GM11168 (cell line): Measurements from ENCODE around the gene TFB1M.

ENCODE experiments used
- in situ Hi-C: fragments of 300-500 bp; cut with MboI; formaldehyde crosslinking; loops from one replicate; pipeline ENCODE4 v1.12.0; 2022; ENCODE audit warnings: low sequenced_read_pairs; ENCODE audit not compliant: unreplicated experiment

Gene TFB1M

GRCh38 chr6:155310596-155310995 is 3.7 kb downstream of the TFB1M start:
- in situ Hi-C loops: no loop called here

GRCh38 chr6:155309150-155309549 is 5.1 kb downstream of the TFB1M start:
- in situ Hi-C loops: no loop called here

- in situ Hi-C loops: no loop called here
Measured at GRCh38 chr6:155306958-155307357, 7.3 kb downstream of the TFB1M start.

- in situ Hi-C loops: no loop called here
Measured at GRCh38 chr6:155303361-155303870, 10.9 kb downstream of the TFB1M start.

- in situ Hi-C loops: no loop called here
Measured at GRCh38 chr6:155301867-155302266, 12.4 kb downstream of the TFB1M start.

- in situ Hi-C loops: no loop called here
Measured at GRCh38 chr6:155297669-155298068, 16.6 kb downstream of the TFB1M start.

GRCh38 chr6:155292711-155293110 is 21.6 kb downstream of the TFB1M start:
- in situ Hi-C loops: no loop called here

- in situ Hi-C loops: no loop called here
Measured at GRCh38 chr6:155291291-155291690, 23.0 kb downstream of the TFB1M start.

GRCh38 chr6:155290491-155290890 is 23.8 kb downstream of the TFB1M start:
- in situ Hi-C loops: no loop called here

GRCh38 chr6:155287762-155288161 is 26.5 kb downstream of the TFB1M start:
- in situ Hi-C loops: no loop called here

GRCh38 chr6:155284775-155285174 is 29.5 kb downstream of the TFB1M start:
- in situ Hi-C loops: no loop called here

GRCh38 chr6:155278319-155279049 is 35.8 kb downstream of the TFB1M start:
- in situ Hi-C loops: no loop called here

- in situ Hi-C loops: no loop called here
Measured at GRCh38 chr6:155276638-155277037, 37.6 kb downstream of the TFB1M start.

GRCh38 chr6:155275808-155276480 is 38.3 kb downstream of the TFB1M start:
- in situ Hi-C loops: no loop called here

GRCh38 chr6:155274533-155274932 is 39.8 kb downstream of the TFB1M start:
- in situ Hi-C loops: no loop called here

- in situ Hi-C loops: no loop called here
Measured at GRCh38 chr6:155274106-155274505, 40.2 kb downstream of the TFB1M start.

- in situ Hi-C loops: no loop called here
Measured at GRCh38 chr6:155273431-155273830, 40.9 kb downstream of the TFB1M start.

- in situ Hi-C loops: no loop called here
Measured at GRCh38 chr6:155272353-155273232, 41.7 kb downstream of the TFB1M start.

GRCh38 chr6:155271145-155271544 is 43.1 kb downstream of the TFB1M start:
- in situ Hi-C loops: no loop called here

GRCh38 chr6:155270561-155271091 is 43.7 kb downstream of the TFB1M start:
- in situ Hi-C loops: no loop called here
